ENCODE data around the gene FLT3LG.

Gene FLT3LG

GRCh38 chr19:49453013-49453756 lies 20.8 kb upstream of the FLT3LG start, which contains the start of gene ALDH16A1:
ALDH16A1 (plus strand) TSS chr19:49453225; CDS start chr19:49453332, 107 bp downstream.
- Histone ChIP-seq H2AFZ (ENCODE audit: low read depth, low read length) (peak within 1 kb of the TSS; percentile 22; the same call in 1 of the 2 replicates), H3K27ac (ENCODE audit: low read length) (peak within 1 kb of the TSS; percentile 91)

GRCh38 chr19:49453757-49454240 lies 20.2 kb upstream of the FLT3LG start:
- H3K9me3 ChIP-seq (ENCODE audit: insufficient read depth, low read length): no peaks in the 10 kb centered on the region
- peak overlapping the region; percentile 75 for H3K4me2 ChIP-seq (ENCODE audit: low read length)
- peak overlapping the region; percentile 91 for H3K27ac ChIP-seq (ENCODE audit: low read length)
- H2AFZ ChIP-seq (ENCODE audit: low read depth, low read length): no peak overlapping the region
- H3K9ac ChIP-seq (ENCODE audit: low read length): peak overlapping the region; percentile 99
- peaks cover 22% of the 10 kb centered on the region for H3K4me1 ChIP-seq (ENCODE audit: low read length)
- no peaks in the 10 kb centered on the region for H3K27me3 ChIP-seq (ENCODE audit: low read depth, low read length)
- no peaks in the 10 kb centered on the region for H4K20me1 ChIP-seq (ENCODE audit: insufficient read depth, low read length)
- H3K36me3 ChIP-seq (replicated peaks; ENCODE audit: low read depth, low read length): peaks cover 13% of the 10 kb centered on the region
- TF ChIP-seq EZH2phosphoT487 (IDR thresholded peaks at IDR 0.05; ENCODE audit: low read depth): no peak
- TF ChIP-seq CTCF (IDR thresholded peaks at IDR 0.05; ENCODE audit: low read depth, low read length): no peak
- peaks cover 31% of the 10 kb centered on the region for H3K79me2 ChIP-seq (ENCODE audit: low read length)
- H3K4me3 ChIP-seq (ENCODE audit: low read length): peak overlapping the region; percentile 85

More at GRCh38 chr19:49453013-49453756, 20.8 kb upstream of the FLT3LG start, which contains the start of gene ALDH16A1:
- H3K4me3 ChIP-seq (ENCODE audit: low read length): peak within 1 kb of the TSS; percentile 85
- no peaks in the 10 kb centered on the region for H3K27me3 ChIP-seq (ENCODE audit: low read depth, low read length)
- TF ChIP-seq CTCF (IDR thresholded peaks at IDR 0.05; ENCODE audit: low read depth, low read length): no peak
- no peak for TF ChIP-seq EZH2phosphoT487 (IDR thresholded peaks at IDR 0.05; ENCODE audit: low read depth)
- H3K9ac ChIP-seq (ENCODE audit: low read length): peak within 1 kb of the TSS; percentile 99
- H3K36me3 ChIP-seq (replicated peaks; ENCODE audit: low read depth, low read length): peaks cover 18% of the 10 kb centered on the region
- H3K79me2 ChIP-seq (ENCODE audit: low read length): peaks cover 31% of the 10 kb centered on the region
- no peaks in the 10 kb centered on the region for H4K20me1 ChIP-seq (ENCODE audit: insufficient read depth, low read length)
- peaks cover 19% of the 10 kb centered on the region for H3K4me1 ChIP-seq (ENCODE audit: low read length)
- no peaks in the 10 kb centered on the region for H3K9me3 ChIP-seq (ENCODE audit: insufficient read depth, low read length)
- peak within 1 kb of the TSS; percentile 75 for H3K4me2 ChIP-seq (ENCODE audit: low read length)

GRCh38 chr19:49455773-49456172 lies 18.2 kb upstream of the FLT3LG start:
- Histone ChIP-seq H3K79me2 (ENCODE audit: low read length) (peaks cover 22% of the 10 kb centered on the region), H3K27me3 (ENCODE audit: low read depth, low read length) (no peaks in the 10 kb centered on the region), H4K20me1 (ENCODE audit: insufficient read depth, low read length) (no peaks in the 10 kb centered on the region), H3K4me3 (ENCODE audit: low read length) (no peak overlapping the region), H2AFZ (ENCODE audit: low read depth, low read length) (no peak overlapping the region), H3K27ac (ENCODE audit: low read length) (no peak overlapping the region), H3K4me2 (ENCODE audit: low read length) (no peak overlapping the region), H3K4me1 (ENCODE audit: low read length) (peaks cover 18% of the 10 kb centered on the region), H3K9me3 (ENCODE audit: insufficient read depth, low read length) (no peaks in the 10 kb centered on the region), H3K36me3 (replicated peaks; ENCODE audit: low read depth, low read length) (peaks cover 10% of the 10 kb centered on the region), H3K9ac (ENCODE audit: low read length) (no peak overlapping the region)
- no peak for TF ChIP-seq CTCF (IDR thresholded peaks at IDR 0.05; ENCODE audit: low read depth, low read length)
- TF ChIP-seq EZH2phosphoT487 (IDR thresholded peaks at IDR 0.05; ENCODE audit: low read depth): no peak

- Histone ChIP-seq H3K9ac (ENCODE audit: low read length) (no peak overlapping the region), H3K27ac (ENCODE audit: low read length) (no peak overlapping the region), H3K9me3 (ENCODE audit: insufficient read depth, low read length) (no peaks in the 10 kb centered on the region), H3K79me2 (ENCODE audit: low read length) (peaks cover 16% of the 10 kb centered on the region), H3K4me3 (ENCODE audit: low read length) (no peak overlapping the region), H3K27me3 (ENCODE audit: low read depth, low read length) (no peaks in the 10 kb centered on the region), H4K20me1 (ENCODE audit: insufficient read depth, low read length) (no peaks in the 10 kb centered on the region), H3K36me3 (replicated peaks; ENCODE audit: low read depth, low read length) (peaks cover 10% of the 10 kb centered on the region), H3K4me2 (ENCODE audit: low read length) (no peak overlapping the region), H2AFZ (ENCODE audit: low read depth, low read length) (no peak overlapping the region), H3K4me1 (ENCODE audit: low read length) (peaks cover 16% of the 10 kb centered on the region)
- TF ChIP-seq EZH2phosphoT487 (IDR thresholded peaks at IDR 0.05; ENCODE audit: low read depth) (no peak), CTCF (IDR thresholded peaks at IDR 0.05; ENCODE audit: low read depth, low read length) (no peak)
Measured at GRCh38 chr19:49456326-49456725, 17.7 kb upstream of the FLT3LG start.

All from OCI-LY3 (cell line).